BLaER1 treated with 17β-estradiol and CSF1 and Interleukin-3, amounts not matched to agents 10 nM and 100 nM (cell line): ENCODE results near the gene AP3B1.

Experiments used
- H3K27ac ChIP-seq, 11 experiments: shearing (Covaris generic); formaldehyde crosslinking; 2 replicates each; pipeline ENCODE4 v1.8.1; 2022
- H3K27me3 ChIP-seq, 11 experiments: shearing (Covaris generic); formaldehyde crosslinking; 2 replicates each; pipeline ENCODE4 v1.8.1; 2022
- H3K36me3 ChIP-seq, 11 experiments: shearing (Covaris generic); formaldehyde crosslinking; 2 replicates each; pipeline ENCODE4 v1.8.1; 2022
- H3K4me1 ChIP-seq, 10 experiments: shearing (Covaris generic); formaldehyde crosslinking; 2 replicates each; pipeline ENCODE4 v1.8.1; 2022
- H3K4me2 ChIP-seq, 11 experiments: shearing (Covaris generic); formaldehyde crosslinking; 2 replicates each; pipeline ENCODE4 v1.8.1; 2022
- H3K4me3 ChIP-seq, 10 experiments: shearing (Covaris generic); formaldehyde crosslinking; 2 replicates each; pipeline ENCODE4 v1.8.1; 2022
- H3K9ac ChIP-seq, 11 experiments: shearing (Covaris generic); formaldehyde crosslinking; 2 replicates each; pipeline ENCODE4 v1.8.1; 2022
- H3K9me3 ChIP-seq, 11 experiments: shearing (Covaris generic); formaldehyde crosslinking; replicated peaks in 1 of 11; 2 replicates each; pipeline ENCODE4 v1.8.1; 2022
- H4K20me1 ChIP-seq, 11 experiments: shearing (Covaris generic); formaldehyde crosslinking; 2 replicates each; pipeline ENCODE4 v1.8.1; 2022
- Cebpa-rat ChIP-seq, 11 experiments: shearing (Covaris generic); IDR thresholded peaks; 2 replicates each; pipeline ENCODE4 v1.8.1; 2022

The AP3B1 gene

DNA sequence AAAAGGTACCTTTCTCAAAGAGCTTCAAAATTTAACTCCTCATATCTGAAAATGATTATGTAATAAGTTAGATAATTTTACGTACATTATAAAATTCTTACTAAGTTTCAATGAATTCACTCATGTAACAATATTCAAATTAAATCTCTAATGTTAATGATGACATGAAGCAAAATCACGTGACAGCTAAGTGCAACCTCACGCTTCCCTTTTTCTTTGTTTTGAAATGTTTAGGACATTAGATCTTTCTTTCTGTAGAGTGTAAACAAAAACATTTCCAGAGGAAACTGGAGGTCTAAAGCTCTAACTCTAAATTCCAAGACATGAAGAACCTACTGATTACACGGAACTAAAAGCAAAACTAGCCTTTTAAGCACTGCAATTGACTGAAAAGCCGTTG, 291.0 kb downstream of the AP3B1 start:
- peaks cover 3 to 14% (median 7%) of the 10 kb centered on the region in 10 experiments; a peak in 16 of 20 replicates for H3K4me1 ChIP-seq
- H4K20me1 ChIP-seq, result no peaks in the 10 kb centered on the region; a peak in 1 of 22 replicates
- H3K27me3 ChIP-seq, result no peaks in the 10 kb centered on the region
- no peak overlapping the region for H3K4me3 ChIP-seq
- peaks cover 11 to 48% (median 27%) of the 10 kb centered on the region in 11 experiments; a peak in 19 of 22 replicates for H3K36me3 ChIP-seq
- no peaks in the 10 kb centered on the region for H3K9me3 ChIP-seq
- 0 out of 22 replicates have a peak overlapping the region, but pooled peaks of 2 of the 11 experiments have one; percentile 3 to 4 for H3K27ac ChIP-seq
- TF ChIP-seq Cebpa-rat (IDR thresholded peaks at IDR 0.05), result no peak
- peak overlapping the region in 2 of 11 experiments; percentile 51 to 69; a peak in 4 of 22 replicates for H3K4me2 ChIP-seq
- no peak overlapping the region for H3K9ac ChIP-seq

DNA sequence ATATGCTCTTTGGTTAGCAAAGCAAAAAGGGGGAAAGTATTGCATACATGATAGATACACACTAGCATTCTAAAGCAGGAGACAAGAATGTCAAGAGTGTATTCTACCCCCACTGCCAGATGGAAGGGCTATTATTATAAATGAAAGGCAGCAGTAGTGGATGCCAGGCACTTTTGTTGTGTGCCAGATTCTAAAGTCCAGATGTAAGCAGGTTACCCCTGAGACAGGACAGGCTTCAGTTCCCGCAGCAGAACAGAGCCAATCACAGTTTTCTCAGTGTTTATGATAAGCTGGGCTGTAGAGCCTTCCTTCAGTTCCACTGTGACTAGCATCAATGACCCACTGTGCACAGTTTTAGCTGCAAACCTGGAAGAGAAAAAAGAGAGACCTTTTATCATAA, 291.8 kb downstream of the AP3B1 start:
- Histone ChIP-seq H3K4me3 (no peak overlapping the region), H3K4me2 (no peak overlapping the region), H3K27ac (no peak overlapping the region), H3K4me1 (peaks cover 8 to 14% (median 10%) of the 10 kb centered on the region in 10 experiments; a peak in 16 of 20 replicates), H3K9ac (no peak overlapping the region), H4K20me1 (no peaks in the 10 kb centered on the region; a peak in 1 of 22 replicates), H3K36me3 (peaks cover 11 to 56% (median 33%) of the 10 kb centered on the region in 11 experiments; a peak in 19 of 22 replicates), H3K9me3 (no peaks in the 10 kb centered on the region), H3K27me3 (no peaks in the 10 kb centered on the region)
- TF ChIP-seq Cebpa-rat (IDR thresholded peaks at IDR 0.05), result no peak

DNA sequence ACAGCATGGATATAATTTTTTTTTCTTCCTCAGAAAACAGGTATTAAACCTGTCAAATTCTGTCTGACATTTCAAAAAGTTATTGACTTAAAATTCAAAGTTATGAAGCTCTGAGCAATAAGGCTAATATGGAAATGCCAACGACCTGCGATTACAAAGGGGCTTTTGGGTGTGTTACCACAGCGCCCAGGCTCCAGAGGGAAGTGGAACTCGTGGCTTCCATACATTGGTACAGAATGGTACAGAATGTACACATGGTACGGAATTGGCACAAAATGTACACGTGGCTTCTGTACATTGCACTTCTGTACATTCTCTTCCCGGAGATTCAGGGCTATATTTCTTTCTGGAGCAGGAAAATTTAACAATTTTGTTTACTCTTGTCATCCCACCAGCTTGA, 293.3 kb downstream of the AP3B1 start:
- H3K27ac ChIP-seq, result no peak overlapping the region
- H3K9ac ChIP-seq, result no peak overlapping the region
- H4K20me1 ChIP-seq, result no peaks in the 10 kb centered on the region
- H3K4me3 ChIP-seq, result no peak overlapping the region
- no peaks in the 10 kb centered on the region for H3K9me3 ChIP-seq
- H3K27me3 ChIP-seq, result no peaks in the 10 kb centered on the region
- H3K4me1 ChIP-seq, result peaks cover 8 to 14% (median 10%) of the 10 kb centered on the region in 10 experiments; a peak in 16 of 20 replicates
- H3K36me3 ChIP-seq, result peaks cover 11 to 64% (median 33%) of the 10 kb centered on the region in 11 experiments; a peak in 19 of 22 replicates
- H3K4me2 ChIP-seq, result no peak overlapping the region
- no peak for TF ChIP-seq Cebpa-rat (IDR thresholded peaks at IDR 0.05)

DNA sequence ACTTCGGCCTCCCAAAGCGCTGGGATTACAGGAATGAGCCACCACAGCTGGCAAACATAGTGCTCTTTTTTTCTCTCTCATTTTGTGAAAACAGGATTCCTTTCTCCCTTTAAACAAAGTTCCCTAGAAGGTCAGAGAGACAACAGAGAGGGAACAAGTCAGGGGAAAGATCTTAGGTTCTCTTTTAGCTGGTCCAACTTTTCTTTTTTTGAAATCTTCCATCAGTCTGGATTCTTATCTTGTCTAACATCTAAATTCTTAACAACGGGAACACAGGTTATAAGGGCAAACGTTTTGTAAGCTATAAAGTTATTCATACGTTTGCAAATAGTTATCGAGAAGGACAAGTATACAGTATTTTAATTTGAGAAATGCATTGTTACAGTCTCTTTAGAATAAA, 294.3 kb downstream of the AP3B1 start:
- no peak for TF ChIP-seq Cebpa-rat (IDR thresholded peaks at IDR 0.05)
- Histone ChIP-seq H3K4me2 (no peak overlapping the region), H3K4me1 (peaks cover 8 to 14% (median 10%) of the 10 kb centered on the region in 10 experiments; a peak in 16 of 20 replicates), H4K20me1 (no peaks in the 10 kb centered on the region), H3K27ac (no peak overlapping the region), H3K4me3 (no peak overlapping the region), H3K36me3 (peaks cover 11 to 67% (median 33%) of the 10 kb centered on the region in 11 experiments; a peak in 19 of 22 replicates), H3K9ac (no peak overlapping the region), H3K9me3 (no peaks in the 10 kb centered on the region), H3K27me3 (no peaks in the 10 kb centered on the region)

DNA sequence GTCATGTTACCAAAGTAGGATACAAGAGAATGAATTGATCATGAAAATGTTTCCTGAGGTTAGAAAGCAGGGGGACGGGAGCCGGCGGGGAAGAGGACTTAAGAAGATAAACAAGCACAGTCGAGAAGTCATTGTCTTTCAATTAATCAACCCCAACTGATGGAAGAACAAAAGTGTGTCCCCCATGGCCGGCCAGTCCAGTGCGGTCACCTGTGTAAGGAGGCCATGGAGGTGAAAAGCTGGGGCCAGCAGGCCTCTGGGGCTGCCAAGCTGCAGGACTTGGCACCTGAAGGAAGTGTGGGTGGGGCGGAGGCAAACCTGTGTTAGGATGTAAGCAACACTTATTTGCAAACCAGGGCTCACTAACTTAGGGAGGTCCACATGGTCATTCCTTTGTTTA, 295.1 kb downstream of the AP3B1 start:
- Histone ChIP-seq H3K27me3 (no peaks in the 10 kb centered on the region), H3K4me2 (no peak overlapping the region), H4K20me1 (no peaks in the 10 kb centered on the region)

DNA sequence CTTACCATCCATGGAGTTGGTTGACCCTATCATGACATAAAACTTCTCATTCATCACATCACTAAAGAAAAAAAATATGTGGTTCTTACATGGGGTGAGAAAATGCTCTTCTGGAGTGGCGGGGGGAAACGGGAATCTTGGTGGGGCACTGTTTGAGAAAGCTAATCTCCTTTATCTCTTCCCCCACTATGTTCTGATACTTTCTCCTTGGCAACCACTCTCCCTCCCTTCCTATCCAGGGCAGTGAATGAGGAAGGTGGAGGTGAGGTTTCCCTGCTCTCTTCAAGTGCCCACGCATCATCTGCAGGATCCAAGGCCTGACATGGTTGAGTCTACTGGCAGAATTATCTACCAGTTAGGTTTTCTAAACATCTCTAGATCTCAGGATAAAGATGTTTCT, 297.6 kb downstream of the AP3B1 start:
- Histone ChIP-seq H3K27ac (no peak overlapping the region), H3K9ac (no peak overlapping the region), H3K4me1 (peaks cover 0 to 11% (median 8%) of the 10 kb centered on the region in 10 experiments; a peak in 10 of 20 replicates), H3K4me2 (no peak overlapping the region), H4K20me1 (no peaks in the 10 kb centered on the region), H3K9me3 (no peaks in the 10 kb centered on the region), H3K27me3 (no peaks in the 10 kb centered on the region), H3K4me3 (no peak overlapping the region), H3K36me3 (peaks cover 3 to 77% (median 28%) of the 10 kb centered on the region in 11 experiments; a peak in 17 of 22 replicates)
- no peak for TF ChIP-seq Cebpa-rat (IDR thresholded peaks at IDR 0.05)

More for the DNA sequence above, 295.1 kb downstream of the AP3B1 start:
- H3K9me3 ChIP-seq, result no peaks in the 10 kb centered on the region
- no peak overlapping the region for H3K4me3 ChIP-seq
- no peak for TF ChIP-seq Cebpa-rat (IDR thresholded peaks at IDR 0.05)
- peaks cover 8 to 14% (median 10%) of the 10 kb centered on the region in 10 experiments; a peak in 16 of 20 replicates for H3K4me1 ChIP-seq
- no peak overlapping the region for H3K9ac ChIP-seq
- no peak overlapping the region for H3K27ac ChIP-seq
- peaks cover 11 to 67% (median 33%) of the 10 kb centered on the region in 11 experiments; a peak in 19 of 22 replicates for H3K36me3 ChIP-seq

DNA sequence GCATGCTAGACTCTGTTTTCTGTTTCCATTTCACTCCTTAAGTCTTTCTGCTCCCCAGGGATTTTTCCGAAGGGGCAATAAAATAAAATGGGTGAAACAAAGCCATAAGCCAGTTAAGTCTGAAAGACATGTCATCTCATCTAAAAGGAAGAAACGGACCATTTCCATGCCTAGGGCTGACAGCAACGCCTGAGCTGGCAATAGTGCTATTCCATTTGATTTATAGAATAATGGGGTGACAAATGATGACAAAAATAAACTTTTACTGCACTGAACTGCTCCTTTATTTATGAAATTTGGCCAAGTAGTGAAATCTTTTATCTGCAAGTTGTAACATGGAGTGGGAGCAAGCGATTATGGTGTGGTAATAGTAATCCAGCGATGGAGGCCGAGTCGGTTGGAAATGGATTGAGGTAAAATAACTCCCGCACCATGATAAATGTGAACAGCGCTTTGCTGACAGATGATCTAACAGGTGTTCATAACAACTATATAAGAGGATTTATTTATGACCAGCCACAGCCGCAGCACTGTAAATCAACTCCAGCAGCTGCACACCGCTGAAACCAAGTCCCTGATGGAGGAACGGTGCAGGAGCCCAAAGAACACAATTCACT, 298.6 kb downstream of the AP3B1 start:
- H3K27me3 ChIP-seq, result no peaks in the 10 kb centered on the region
- H3K27ac ChIP-seq, result no peak overlapping the region
- no peak overlapping the region for H3K4me3 ChIP-seq
- H3K4me1 ChIP-seq, result peaks cover 0 to 11% (median 8%) of the 10 kb centered on the region in 10 experiments; a peak in 10 of 20 replicates
- no peaks in the 10 kb centered on the region for H3K9me3 ChIP-seq
- no peaks in the 10 kb centered on the region for H4K20me1 ChIP-seq
- H3K4me2 ChIP-seq, result no peak overlapping the region
- no peak for TF ChIP-seq Cebpa-rat (IDR thresholded peaks at IDR 0.05)
- peaks cover 3 to 72% (median 28%) of the 10 kb centered on the region in 11 experiments; a peak in 17 of 22 replicates for H3K36me3 ChIP-seq
- no peak overlapping the region for H3K9ac ChIP-seq

DNA sequence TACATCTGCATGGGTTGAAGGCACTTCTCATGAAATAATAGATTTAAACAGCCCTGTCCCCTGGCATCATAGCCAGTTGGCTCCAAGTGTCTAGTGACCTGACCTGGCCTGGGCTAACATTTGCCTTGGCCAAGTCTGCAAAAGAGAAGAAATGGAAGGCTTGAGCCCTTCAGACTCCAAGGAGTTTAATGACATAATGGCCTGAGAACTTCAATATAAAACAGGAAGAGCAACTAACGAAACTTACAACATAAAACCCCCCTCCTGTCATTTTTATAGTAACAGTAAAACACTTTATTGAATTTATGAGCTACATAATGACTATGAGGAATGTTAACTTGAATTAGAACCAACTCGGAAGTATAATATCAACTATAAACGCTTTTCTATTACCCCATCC, 299.6 kb downstream of the AP3B1 start:
- H3K4me1 ChIP-seq, result peaks cover 0 to 11% (median 8%) of the 10 kb centered on the region in 10 experiments; a peak in 10 of 20 replicates
- peaks cover 2 to 63% (median 24%) of the 10 kb centered on the region in 11 experiments; a peak in 17 of 22 replicates for H3K36me3 ChIP-seq
- H3K4me3 ChIP-seq, result no peak overlapping the region
- H3K27ac ChIP-seq, result no peak overlapping the region
- no peaks in the 10 kb centered on the region for H4K20me1 ChIP-seq
- no peak overlapping the region for H3K4me2 ChIP-seq
- H3K9ac ChIP-seq, result no peak overlapping the region
- H3K27me3 ChIP-seq, result no peaks in the 10 kb centered on the region
- TF ChIP-seq Cebpa-rat (IDR thresholded peaks at IDR 0.05), result no peak
- H3K9me3 ChIP-seq, result no peaks in the 10 kb centered on the region

DNA sequence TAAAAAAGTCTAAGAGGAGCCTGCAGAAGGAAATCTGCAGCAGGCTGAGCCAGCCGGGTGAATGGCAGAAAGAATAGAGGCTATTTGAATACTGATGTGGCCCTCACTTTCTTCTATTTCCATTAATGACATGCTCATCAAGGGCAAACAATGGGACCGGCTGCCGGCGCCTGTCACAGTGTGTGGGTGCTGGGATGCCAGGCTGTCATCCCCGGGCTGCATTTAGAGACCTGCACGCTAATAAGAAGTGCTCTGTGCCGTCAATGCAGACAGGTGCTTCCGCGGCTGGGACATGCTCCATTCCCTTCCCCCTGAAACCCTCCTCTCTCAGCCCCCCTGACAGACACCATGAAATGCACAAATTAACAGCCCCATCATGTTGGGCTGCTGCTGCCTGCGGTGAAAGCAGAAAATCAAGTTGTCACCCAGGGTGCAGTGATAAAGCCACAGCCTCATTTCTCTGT, 300.6 kb downstream of the AP3B1 start:
- no peaks in the 10 kb centered on the region for H3K27me3 ChIP-seq
- TF ChIP-seq Cebpa-rat (IDR thresholded peaks at IDR 0.05), result no peak
- H3K4me2 ChIP-seq, result no peak overlapping the region
- no peaks in the 10 kb centered on the region for H4K20me1 ChIP-seq
- peaks cover 0 to 52% (median 14%) of the 10 kb centered on the region in 11 experiments; a peak in 14 of 22 replicates for H3K36me3 ChIP-seq
- H3K27ac ChIP-seq, result no peak overlapping the region
- no peak overlapping the region for H3K4me3 ChIP-seq
- no peak overlapping the region for H3K9ac ChIP-seq
- no peaks in the 10 kb centered on the region for H3K9me3 ChIP-seq
- H3K4me1 ChIP-seq, result peaks cover 0 to 10% (median 8%) of the 10 kb centered on the region in 10 experiments; a peak in 10 of 20 replicates
